Suppressor macrophage treated with lipopolysaccharide for 4 hours (primary cell): ENCODE data around the gene PTPRN2.
"Not testable (repeated sequence)": the region's sequence is repeated elsewhere in the genome, so short reads cannot be mapped to it uniquely, and the experiment has no call there.

Experiments
- DNase-seq: peaks from one replicate; pipeline ENCODE4 v3.0.0-alpha.2; 2020

Gene PTPRN2

GRCh38 chr7:158587162-158588084 is at the start of gene PTPRN2:
Gene PTPRN2, minus strand, starts transcription at chr7:158587823.
- peak; percentile 85 for DNase-seq

DNA sequence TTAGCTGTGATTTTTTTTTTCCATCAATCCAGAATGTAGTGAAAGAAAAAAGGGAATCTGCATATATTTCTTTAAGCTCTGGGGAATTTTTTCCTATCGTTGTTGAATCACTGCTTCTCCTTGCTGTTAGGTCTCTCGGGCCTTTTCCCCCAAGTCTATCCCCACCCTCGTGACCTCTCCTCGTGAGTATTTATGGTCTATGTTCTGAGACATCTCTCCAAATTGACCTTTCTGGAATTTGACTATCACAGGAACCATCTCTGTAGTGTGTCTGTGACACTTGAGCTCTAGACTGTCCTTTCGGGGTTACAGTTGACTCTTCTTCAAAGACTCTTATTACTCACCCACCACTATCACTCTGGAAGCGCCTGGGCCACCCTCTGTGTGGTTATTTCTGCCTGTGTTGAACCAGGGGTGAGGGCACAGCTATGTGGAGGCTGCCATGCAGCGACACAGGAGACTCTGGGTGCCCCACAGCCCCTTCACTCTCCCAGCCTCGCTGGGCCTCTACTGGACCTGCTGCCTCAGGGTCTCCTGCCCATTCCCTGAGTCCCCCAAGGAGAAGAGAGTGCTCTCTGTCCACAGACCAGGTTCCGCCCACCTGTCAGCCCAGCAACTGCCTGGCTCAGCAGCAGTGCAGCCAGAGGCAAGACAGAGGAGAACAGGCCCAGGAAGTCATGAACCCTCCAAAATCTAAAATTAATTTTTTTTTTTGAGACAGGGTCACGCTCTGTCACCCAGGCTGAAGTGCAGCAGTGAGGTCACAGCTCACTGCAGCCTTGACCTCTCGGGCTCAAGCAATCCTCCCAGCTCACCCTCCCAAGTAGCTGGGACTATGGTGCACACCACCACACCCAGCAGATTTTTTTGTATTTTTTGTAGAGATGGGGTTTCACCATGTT is 45.7 kb upstream of the PTPRN2 start:
- no peak for DNase-seq

DNA sequence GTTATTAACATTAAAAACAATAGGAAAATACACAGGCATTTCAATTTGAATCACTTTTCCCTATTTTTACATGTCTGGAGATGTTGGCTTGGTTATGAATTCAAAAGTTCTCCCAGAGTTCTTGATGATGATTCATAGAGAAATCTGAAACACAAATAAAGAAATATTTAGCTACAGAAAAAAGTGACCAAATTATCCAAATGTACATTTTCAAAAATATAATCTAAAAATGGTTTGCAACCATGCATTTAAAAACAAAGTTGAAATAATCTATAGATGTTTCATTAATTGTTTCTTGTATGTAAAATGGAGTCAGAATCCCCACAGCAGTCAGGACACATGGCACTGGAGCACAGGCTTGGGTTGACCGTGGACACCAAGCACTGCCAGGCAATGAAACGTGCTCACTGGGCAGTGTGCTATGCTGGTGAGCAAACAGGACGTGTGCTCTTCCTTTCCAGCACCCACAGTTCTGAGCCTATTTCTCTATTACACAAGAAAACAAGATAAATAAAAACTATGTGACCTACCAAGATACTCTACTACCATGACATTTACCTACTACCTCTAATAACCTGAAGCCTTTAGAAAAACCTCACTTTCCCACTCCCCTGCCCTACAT is 44.1 kb upstream of the PTPRN2 start:
- no peak for DNase-seq

DNA sequence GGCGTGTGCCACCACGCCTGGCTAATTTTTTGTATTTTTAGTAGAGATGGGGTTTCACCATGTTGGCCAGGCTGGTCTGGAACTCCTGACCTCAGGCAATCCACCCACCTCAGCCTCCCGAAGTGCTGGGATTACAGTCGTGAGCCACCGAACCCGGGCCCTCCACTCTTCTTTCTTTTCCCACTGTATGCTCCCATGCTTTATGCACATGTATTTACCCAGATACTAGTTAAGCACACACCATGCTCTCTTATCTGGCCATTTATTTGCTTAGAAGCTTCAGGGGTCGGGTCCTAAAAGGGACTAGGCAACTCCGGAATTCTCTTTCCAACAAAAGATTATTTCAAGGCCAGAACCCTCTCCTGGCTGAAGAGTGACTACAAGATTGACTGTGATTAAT is 38.7 kb upstream of the PTPRN2 start:
- not testable (repeated sequence) for DNase-seq

GRCh38 chr7:158623241-158623640 is 35.6 kb upstream of the PTPRN2 start:
- no peak for DNase-seq

- DNase-seq: no peak
These were observed 33.3 kb upstream of the PTPRN2 start for GRCh38 chr7:158620839-158621441.

DNA sequence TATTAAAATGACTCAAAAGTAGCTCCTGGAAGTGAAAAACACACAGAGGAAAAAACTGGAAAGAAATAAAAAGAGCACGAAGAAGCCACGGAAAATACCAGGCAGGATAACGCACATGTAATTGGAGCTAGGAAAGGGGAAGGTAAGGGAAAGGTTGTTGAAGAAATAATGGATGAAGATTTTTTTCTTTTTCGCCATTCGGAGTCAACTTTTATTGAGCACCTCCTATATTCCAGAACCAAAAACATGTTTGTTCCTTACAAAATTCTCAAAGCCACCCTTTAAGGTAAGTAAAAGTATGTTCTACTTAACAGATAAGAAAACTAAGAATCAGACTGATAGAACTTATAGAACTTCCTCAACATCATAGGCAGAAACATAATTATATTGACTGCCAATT is 32.8 kb upstream of the PTPRN2 start:
- no peak for DNase-seq

DNA sequence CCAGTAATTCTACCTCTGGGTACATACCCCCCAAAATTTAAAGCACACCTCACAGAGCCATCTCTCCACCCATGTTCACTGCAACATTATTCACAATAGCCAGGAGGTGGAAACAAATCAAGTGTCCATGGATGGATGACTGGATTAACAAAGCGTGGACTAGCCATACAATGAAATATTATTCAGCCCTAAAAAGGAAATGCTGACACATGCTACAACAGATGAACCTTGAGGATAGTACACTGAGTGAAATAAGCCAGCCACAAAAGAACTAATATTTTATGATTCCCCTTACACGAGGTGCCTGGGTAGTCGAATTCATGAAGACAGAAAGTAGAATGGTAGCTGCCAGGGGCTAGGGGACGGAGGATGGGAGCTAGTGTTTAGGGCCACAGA is 31.1 kb upstream of the PTPRN2 start:
- no peak for DNase-seq

GRCh38 chr7:158617737-158618128 is 30.1 kb upstream of the PTPRN2 start:
- DNase-seq: no peak

DNA sequence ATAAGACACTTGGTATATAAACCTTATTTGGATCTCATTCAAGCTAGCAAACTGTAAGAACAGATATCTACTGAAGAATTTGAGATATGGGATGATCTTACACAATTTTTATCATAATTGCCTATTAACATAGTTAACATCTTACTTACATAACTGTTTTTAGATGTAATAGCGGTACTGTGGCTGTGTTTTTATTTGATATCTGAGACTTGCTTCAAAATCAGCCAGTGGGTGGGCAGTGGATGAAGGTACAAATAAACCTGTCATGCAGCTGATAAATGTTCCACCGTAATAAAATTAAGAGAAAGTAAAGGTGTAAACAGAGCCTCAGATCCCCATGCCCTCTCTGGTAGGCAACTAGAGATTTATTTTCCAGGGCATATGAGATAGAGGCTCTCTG is 28.4 kb upstream of the PTPRN2 start:
- no peak for DNase-seq

GRCh38 chr7:158614700-158615099 is 27.1 kb upstream of the PTPRN2 start:
- DNase-seq: no peak

GRCh38 chr7:158613481-158613880 is 25.9 kb upstream of the PTPRN2 start:
- no peak for DNase-seq

DNA sequence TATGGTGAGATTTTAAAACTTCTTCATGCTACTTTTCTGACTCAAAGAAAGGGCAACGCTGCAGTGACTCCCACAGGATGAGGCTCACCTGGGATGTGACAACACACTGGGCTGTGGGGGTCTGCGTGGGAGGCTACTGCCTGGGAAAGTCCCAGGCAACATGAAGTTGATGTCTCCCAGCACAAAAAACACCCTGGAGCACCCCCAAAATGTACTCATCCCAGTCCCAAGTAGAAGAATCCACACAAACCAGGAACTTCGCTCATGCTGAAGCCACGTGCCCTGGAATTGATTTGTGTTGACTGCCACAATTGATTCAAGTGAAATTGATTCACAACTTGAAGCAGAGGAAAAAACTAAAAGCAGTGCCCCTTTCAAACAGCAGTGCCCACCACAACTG is 24.9 kb upstream of the PTPRN2 start:
- no peak for DNase-seq

GRCh38 chr7:158611541-158611940 is 23.9 kb upstream of the PTPRN2 start:
- DNase-seq: no peak

- no peak for DNase-seq
These were observed 21.8 kb upstream of the PTPRN2 start for GRCh38 chr7:158609313-158609974.

- no peak for DNase-seq
These were observed 19.9 kb upstream of the PTPRN2 start for GRCh38 chr7:158607563-158607962.

- DNase-seq: no peak
These were observed 19.2 kb upstream of the PTPRN2 start for GRCh38 chr7:158606671-158607424.

DNA sequence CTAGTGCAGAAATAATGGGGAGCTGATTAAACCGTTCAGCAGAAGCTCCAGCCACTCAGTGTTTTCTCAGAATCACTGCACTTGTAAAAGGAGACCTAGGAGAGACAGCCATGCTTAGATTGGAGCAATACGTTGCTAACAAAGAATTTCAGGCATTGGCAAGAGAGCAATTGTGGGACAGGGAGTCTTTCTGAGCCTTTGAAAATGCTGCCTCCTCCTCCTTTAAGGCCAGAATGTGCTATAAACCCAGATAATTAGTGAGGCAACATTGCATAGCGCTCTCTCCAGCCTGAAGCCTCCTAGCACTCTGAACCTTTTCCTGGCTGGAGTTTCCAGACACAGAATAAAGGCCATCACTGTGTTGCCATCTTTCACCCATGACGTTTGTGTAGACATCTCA is 18.5 kb upstream of the PTPRN2 start:
- no peak for DNase-seq

- DNase-seq: no peak
These were observed 16.4 kb upstream of the PTPRN2 start for GRCh38 chr7:158603773-158604755.
